Activated CD4-positive, alpha-beta T cell treated with anti-CD3 and anti-CD28 coated beads, Interleukin-2, amount 50 U/mL, for 4 hours (primary cell): ENCODE measurements around the gene COL2A1.

Source experiments
- DNase-seq, 2 experiments: peaks; one replicate each; pipeline ENCODE4 v3.0.0-alpha.2; 2020

The COL2A1 gene

DNA sequence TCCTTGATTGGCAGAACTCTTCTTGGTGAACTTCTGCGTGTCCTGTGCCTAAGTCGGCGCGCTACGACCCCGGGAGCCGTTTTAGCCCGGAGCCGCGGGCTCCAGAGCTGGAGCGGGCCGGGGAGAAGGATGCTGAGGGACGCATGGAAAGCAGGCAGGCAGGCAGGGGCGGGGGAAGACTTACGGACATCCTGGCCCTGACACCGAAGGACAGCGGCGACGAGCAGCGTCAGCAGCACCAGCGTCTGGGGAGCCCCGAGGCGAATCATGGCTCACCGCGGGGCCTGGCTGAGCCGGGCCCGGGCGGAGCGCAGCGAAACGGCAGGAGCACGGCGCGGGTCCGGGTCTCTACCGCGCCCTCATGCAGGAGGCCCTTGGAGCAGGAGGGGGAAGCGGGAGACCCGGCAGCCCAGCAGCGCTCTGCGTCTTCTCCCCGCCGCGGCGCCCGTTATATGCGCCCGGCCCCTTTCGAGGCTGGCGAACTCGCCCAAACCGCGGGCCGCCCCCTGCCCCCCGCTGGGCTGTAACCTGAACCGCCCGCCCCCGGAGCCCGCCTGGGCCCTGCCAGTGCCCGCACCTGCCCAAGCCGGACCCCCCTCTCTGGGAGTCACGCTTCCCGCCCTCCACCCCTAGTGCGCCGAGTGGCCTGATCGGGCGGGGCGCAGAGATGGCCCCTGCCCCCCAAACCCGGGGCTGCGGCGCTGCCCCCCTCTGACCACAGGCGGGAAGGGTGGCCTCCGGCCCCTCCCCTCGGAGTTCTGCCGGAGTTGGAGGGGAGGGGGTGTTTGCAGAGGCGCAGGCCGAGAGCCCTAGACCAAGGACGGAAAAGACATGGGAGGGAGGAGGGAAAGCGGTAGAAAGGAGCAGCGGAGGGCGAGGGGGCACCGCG, at the start of gene COL2A1:
COL2A1 (minus strand) TSS at position 424 of the 889 bp plus-strand sequence; CDS start at position 269, 155 bp downstream.
- no peak for DNase-seq

DNA sequence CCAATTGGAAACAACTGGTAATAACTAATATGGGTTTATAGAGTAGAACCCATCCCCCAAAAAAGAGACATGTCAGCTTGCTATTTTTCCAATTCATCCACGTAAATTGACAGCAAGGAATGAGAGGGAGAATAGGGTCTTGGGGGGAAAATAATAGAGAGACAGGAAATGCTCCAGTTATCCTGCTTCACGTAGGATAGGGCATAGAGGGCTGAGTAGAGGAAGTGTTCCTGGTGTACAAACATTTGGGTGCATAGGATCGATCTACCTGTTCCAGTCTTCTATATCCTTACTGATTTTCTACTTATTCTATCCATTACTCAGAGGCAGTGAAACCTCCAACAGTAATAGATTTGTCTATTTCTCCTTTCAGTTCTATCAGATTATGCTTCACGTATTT, 49.6 kb upstream of the COL2A1 start:
- no peak for DNase-seq

DNA sequence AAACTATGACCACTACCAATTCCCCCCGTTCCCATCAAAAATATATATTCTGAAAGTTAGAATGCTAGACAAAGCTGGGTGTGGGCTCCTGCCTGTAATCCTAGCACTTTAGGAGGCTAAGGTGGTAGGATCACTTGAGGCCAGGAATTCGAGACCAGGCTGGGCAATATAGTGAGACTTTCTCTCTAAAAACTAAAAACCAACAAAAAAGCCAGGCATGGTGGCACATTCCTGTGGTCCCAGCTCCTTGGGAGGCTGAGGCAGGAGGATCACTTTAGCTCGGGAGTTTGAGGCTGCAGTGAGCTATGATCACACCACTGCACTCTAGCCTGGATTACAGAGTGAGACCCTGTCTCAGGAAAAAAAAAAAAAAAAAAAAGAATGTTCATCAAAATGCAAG, 48.8 kb upstream of the COL2A1 start:
- DNase-seq = no peak

DNA sequence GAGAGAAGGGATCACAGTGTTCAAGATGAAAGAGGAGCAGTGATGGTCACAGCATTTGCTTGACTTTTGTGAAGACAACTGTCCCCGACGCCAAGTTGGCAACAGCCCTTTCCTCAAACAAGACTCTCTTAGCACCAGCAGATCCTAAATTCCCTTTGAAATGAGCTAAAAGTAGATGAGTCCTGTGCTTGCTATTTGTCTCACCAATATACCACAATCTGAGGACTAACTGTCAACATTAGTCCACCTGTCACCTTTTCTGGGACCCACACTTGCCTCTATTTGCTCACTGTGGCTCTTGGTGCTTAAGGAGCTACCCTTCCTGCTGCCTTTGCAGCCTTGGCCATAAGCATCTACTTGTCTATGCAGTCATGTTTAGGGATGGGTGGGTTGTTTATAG, 47.4 kb upstream of the COL2A1 start:
- no peak for DNase-seq

DNA sequence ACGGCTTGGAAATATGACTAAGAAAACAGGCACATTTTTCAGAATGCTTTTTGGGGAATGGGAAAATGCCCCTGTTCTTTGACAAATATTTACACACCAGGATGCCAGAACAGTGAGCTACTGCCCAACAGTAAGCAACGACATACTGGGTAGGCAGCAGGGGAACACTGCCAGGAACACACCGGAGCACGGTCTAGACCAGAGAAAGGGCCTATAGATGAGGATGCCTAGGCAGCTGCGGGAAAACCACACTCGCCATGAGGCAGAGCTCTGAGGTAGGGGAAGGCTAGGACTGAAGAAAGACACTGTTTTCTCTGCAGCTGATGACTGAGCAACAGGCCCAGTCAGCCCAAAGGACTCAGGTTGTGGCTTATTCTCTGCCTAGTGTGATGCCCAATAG, 45.9 kb upstream of the COL2A1 start:
- no peak for DNase-seq

DNA sequence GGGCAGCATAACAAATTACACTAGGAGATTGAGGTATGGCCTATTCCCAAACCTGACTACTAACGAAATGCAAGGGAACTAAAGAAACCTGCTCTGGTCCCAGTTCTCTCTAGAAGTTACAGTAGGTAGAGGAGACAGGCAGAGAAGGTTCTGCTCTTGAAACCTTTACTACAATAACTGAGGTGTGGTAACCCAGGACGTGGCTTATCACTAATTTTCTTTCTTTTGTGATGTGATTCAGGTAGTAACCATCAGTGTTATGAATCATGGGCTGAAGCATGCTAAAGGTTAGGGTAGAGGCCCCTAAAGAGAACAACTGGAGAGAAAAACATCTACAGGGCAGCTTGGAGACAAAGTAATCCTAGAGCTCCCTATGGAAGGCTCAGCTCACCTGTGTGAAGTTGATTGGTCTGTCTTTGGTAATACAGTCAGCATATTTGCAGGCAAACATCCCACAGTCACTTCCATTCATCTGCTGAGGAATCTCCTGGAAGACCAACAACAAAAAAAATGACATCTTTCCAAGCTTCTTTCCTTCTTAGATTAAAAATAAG, 41.8 kb upstream of the COL2A1 start:
- DNase-seq = no peak

DNA sequence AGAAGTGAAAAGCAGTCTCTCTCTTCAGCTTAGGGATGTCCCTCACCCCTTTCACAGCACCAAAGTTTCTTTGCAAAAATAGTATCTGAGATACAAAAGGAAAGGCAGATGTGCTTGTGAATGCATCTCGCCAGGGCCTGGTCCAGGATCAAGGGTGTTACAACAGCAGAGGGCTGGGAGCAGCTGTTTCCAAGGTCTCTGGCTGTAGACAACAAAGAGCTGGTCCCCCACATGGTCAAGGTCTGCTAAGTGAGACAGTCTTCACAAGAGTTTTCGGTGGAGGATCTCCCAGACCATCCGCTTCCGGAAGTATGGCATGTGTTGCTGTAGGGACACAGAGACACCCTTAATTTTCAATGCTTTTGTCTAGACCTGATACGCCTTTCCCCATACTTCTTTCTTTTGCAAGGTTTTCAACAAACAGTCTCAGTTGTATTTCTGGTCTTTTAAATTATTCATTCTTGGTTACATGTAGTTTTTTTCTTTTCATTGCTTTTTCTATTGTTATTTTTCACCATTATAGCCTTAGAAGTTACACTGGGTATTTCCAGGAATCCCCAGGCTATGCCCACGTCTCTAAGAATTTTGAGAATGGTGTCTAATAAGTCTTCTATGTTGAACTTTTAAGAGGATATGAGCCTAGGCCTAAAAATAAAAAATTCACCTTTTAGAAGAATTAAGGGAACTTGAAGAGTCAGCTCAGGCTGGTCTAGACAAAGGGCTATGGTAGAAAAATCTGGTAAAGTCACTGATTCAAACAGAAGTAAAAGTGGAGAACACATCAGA, 41.0 kb upstream of the COL2A1 start:
- DNase-seq = no peak

DNA sequence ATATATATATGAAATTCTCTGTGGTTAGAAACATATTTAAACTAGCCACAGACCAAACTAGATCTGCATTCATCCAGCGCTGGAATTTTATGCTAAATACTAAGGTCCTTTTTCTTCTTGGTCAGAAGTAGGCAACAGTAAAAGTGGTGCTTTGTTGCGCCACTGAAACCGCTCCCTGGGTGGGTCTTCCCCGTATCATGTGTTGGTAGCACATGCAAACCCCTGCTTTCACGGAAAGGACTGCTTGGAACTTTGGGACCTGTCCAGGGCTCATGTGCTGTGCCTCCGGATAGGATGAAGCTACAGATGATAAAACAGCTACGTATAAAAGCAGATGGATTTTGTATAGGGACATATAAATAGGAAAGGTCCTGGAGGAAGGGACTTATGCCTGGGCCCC, 40.1 kb upstream of the COL2A1 start:
- no peak for DNase-seq

DNA sequence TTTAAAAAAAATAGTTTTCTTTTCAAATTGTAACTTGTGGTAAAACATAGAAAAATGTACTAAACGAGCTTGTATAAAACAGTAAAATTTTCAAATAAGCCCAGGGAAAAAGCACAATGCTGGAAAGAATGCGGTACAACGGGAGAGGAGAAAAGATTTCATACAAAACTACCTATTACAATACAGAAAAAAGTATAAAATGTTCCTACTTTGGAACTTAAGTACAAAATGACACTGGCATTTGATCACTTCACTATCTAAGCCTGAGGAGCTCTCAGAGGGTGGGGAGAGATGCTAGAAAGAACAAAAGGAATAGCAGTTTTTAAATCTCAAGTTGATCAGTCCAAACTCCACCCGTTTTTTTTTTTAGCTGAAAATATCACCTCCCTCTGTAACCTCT, 39.5 kb upstream of the COL2A1 start:
- no peak for DNase-seq

DNA sequence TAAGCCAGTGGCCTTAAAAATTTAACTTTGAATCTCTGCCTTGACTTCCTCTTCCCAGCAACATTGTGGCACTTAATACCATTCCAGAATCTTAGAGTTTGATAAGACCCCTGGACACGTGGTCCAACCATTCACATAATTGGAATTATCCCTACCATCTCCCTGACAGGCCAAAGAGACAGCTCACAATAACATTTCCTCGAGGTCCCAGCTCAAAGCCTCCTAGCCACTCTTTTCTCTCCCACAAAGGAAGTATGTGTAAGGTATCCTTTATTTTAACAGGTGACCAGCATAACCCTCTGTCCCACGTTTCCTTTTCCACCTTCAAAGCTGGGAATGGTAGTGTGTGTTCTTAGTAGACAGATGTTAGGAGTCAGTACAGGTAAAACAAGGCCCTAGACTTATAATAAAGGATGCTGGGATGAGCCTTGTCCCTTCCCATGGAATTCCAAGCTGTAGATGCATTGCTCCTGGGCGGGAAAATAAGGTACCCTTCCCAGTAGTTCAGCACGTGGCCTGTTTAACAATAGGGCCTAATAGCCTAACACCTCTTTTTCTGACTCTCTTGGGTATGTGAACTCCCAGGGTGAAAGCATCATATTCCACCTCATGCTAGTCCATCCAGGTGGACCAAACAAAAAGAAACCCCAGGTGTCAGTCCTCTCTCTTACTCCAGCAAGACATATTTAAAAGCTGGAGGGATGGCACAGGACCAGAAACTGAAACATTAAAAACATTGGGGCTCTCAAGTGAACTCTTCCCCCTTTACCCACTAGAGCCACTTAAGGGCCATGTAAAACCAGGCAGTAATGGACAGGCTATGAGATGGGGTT, 37.5 kb upstream of the COL2A1 start:
- DNase-seq = no peak

DNA sequence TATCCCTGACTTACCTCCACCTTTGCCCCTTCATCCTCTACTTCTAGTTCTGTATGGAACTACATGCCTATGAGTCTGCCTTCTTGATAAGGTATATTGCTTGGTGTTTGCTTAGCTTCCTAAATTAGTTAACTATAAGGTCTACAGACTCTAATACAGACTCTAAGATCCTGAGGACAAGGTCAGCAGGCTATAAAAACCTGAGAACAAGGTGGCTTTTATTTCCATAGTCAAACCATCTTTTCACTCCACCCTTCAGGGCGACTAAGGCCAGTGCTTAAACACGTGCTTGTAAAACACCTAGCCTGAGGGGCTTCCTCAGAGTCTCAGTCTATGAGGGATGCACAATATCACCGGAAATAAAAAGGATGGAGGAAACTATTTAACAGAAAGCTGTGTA, 36.1 kb upstream of the COL2A1 start:
- DNase-seq = no peak

DNA sequence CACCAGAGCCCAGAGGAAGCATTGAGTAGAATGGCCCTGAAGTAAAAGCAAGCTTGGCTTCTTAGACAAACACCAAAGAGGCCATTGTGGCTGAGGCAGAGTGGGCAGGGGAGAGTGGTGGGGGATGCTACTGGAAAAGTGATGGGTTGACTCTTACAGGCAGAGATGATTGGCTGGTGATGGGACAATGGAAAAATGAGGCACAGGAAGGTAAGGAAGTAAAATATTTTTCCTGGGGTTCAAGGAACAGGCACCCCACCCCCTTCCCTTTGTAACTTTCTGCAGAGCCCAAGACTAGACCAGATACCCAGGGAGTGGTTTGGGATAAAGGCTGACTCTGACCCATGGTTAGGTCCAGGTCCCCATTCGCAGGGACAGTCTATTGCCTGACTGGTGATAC, 34.9 kb upstream of the COL2A1 start:
- DNase-seq = no peak

DNA sequence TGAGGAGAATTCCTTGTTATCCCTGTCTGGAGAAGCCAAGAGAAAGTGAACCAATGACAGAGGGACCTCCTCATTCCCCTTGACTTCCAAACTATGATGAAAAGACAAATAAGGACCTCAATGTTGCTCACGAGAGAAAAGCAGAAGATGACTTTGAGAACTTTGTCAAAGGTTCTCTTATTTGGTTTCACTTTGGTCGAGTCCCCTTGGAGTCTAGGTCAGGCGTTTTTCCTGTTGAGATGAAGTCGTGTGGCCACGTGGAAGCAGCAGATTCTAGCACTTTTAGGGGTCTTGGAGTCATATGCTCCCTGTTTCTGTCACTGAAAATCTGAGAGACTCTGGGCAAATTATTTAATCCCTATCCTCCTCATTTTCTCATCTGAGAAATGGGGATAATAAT, 33.8 kb upstream of the COL2A1 start:
- DNase-seq = no peak

DNA sequence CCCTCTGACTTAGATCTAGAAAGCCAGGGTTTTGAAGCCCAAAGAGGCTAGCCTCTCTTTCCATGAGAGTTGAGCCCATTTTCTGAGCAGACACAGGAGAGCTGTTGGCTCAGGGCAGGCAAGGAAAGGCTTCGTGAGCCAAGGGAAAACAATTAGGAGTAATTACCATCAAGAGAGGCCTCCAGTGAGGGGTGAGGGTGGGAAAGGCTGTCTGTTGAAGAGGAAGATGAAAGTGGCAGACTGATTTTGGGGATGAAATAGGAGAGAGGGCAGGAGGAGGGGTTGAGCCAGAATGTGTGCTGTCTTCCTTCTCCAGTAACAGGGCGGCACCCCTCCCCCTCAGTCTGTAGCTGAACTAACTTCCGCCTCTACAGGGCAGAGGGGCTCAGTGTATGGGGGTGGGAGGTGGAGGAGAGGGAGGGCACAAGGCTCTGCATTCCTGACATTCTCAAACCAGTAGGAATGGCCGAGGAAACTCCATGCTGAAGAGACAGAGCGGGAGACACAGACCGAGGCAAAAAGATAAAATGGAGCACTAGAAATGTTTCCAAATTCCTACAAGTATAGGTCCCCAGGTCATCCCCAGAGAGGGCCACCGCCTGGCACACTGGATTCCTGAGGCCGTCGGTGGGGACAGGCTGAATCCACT, 33.1 kb upstream of the COL2A1 start:
- no peak for DNase-seq

DNA sequence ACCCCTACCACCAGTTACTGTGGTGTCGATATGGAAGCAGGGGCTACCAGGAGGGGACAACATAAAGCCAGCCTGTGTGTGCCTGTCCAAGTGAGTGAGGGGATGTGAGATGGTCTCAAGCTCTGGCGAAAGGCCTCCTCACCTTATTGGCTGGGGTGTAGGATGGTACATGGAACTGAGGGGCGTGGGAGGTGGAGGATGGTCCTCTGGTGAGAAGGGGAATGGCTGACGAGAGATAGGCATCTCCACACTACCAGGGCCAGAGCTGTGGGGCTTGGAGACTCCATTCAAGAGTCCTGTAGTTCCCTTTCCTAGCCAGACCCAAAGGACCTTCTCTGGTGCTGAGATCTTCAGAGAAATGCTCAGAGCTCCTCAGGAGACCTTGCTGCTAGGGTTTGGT, 32.5 kb upstream of the COL2A1 start:
- DNase-seq = no peak

DNA sequence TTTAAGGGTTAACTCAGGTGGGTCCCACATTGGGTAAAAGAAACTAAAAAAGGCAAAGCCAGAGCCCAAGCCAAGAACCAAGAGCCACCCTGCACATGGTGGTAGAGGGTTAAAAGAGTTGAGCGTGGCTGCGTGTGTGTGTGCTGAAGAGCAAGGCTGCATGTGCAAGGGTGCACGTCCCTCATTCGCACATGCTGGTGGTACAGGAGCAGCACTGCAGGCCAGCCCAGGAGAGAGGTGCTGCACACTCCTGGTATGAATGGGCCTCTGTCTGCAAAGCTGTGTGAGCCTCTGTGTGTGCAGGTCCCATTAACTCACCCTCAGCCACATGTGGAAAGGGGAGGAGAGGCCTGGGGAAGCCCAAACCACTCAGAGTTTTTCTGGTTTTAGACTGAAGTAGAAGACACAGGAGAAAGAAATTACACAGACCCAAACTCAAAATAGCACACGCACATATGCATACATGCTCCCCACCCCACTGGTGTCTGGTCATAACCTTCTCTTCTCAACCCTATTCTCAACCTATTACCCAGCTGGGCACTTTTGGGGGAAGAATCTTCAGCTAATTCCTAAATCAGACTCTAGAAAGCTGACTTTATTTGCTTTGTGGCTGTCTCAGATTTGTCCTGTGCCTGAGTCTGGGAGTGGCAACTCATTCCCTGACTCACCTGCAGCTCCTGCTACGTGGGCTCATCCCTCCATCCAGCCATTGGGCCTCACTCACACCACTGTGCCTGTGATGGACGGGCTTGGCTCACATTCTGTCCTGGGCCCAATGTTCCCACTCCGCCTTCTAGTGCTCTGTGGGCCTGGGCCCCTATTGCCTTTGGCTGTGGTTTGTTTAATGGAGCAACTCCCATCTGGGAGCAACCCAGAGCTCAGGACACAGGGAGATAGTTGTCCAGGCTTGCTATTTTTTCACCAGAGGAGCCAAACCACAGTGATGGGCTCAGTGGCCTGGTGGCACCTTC, 30.8 kb upstream of the COL2A1 start:
- DNase-seq = no peak

DNA sequence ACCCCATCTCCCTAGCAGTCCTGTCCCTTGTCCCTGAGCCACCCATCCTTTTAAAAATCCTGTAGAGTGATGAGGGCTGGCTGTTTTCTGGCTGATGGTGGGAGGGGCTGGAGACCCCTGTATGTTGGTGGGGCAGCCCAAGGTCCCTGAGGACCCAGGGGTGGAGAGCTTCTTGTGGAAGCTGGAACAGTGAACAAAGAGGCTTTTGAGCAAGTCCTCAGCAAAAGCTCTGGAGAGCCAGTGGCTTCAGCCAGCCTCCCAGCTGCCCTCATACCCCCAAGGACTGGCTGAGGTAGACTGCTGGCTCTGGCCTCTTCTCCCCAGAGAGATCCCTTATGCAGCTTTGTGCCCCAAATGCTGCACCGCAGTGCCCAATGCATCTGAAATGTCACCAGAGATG, 29.2 kb upstream of the COL2A1 start:
- DNase-seq = no peak

DNA sequence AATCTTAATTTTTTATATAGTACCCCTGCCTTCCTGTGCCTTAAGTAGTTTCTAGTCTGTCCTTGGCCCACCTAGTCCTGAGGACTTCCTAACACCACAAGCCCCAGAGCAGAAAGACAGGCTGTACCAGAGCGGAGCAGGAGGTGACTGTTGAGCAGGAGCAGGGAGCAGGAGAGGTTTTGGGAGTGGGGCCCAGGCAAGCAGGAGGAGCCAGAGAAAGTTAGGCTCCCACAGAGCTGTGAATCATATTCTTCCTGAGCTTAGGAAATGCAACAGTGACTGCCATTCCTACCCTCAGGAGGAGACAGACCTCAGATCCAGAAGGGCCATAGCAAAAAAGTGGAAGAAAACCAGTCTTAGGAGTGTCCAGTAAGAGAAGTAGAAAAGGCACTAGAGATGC, 28.3 kb upstream of the COL2A1 start:
- no peak for DNase-seq

DNA sequence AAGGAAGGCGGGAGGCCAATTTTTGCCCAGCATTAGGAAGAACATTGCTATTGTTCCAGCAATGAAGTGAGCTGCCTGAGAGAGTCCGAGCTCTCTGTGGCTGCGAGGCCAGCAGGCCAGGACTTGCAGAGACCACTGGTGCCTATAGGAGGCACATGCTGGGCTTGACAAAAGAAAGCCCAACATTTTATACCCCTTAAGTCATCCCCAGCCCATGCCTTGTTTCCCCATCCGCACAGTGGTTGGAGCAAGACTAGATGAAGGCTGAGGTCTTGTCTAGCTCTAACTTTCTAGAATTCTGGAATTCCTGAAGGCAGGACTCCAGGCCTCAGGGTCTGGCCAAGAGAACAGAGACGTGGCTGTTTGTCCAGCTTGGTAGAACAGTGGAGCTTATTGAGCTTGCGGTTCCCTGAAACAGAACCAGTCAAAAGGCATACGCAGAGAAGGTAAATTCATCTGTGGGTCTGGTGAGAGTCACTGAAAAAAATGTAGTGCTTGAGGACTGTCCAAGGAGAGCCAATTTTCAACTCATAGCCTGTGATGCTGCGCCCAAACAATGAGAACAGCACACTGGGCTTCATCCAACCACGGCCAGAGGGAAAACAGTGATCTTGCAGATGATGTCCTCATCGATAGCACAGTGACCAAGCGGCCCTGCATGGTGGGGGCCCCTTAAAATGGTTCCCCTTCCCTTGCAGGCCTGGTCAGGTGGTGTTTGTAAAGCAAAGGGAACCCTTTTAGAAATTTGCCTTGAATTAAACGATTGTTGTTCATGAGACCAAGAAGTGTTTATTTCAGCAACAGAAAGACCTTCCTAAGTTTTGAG, 27.1 kb upstream of the COL2A1 start:
- DNase-seq = no peak

DNA sequence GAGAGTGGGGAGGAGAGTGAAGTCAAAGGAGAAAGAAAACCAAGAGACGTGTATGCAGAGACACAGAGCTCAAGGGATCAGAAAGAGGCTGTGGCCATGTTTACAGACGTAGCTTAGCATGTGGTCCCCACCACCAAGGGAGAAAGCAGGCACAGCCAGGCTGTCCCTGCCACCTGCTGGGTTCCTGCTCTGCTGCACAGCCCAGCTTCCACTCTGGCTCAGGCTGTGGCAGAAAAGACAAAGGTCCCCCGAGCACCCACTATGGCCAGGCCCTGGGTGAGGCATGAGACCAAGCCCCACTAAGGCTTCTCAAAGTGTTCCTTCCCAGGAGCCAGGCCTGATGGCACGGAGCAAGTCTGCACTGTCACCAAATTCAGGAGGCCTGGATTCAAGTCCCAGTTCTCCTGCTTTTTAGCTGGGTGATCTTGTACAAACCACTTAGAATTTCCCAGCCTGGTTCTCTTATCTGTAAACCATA, 25.9 kb upstream of the COL2A1 start:
- DNase-seq = no peak
